Right lobe of liver (tissue), 4 donors: ENCODE measurements around the gene GPSM3.

Source experiments
- CTCF ChIP-seq, 4 donors: fragments of 200-600 bp in 3 of 4; fragments of 450-650 bp in 1 of 4; IDR thresholded peaks; one replicate each; pipeline versions ENCODE4 v1.5.1 to v1.8.0; 2016 to 2022; ENCODE audit warnings: antibody characterized with exemption in 4 of 4, mild to moderate bottlenecking in 2 of 4
- POLR2A ChIP-seq: fragments of 450-650 bp; IDR thresholded peaks from one replicate; pipeline ENCODE4 v1.6.1; 2017; ENCODE audit warnings: antibody characterized with exemption, mild to moderate bottlenecking
- donor health status: DM: no; HTN: no; CAD: no.
- donor health status: DM: no; HTN: no; CAD: no.
- donor health status: DM: no; HTN: yes; CAD: no.

GRCh38 chr6:32151863-32152768 lies 40.3 kb downstream of the GPSM3 start, which contains the start of gene PRRT1:
- TF ChIP-seq CTCF (IDR thresholded peaks at IDR 0.05), result no peak
- TF ChIP-seq POLR2A, result no peak
